BLaER1 treated with 17β-estradiol and CSF1 and Interleukin-3, amounts not matched to agents 10 nM and 100 nM (cell line): Measurements from ENCODE around the gene EXOSC2.

ENCODE experiments used
- H3K27ac ChIP-seq, 11 experiments: shearing (Covaris generic); formaldehyde crosslinking; 2 replicates each; pipeline ENCODE4 v1.8.1; 2022
- H3K27me3 ChIP-seq, 11 experiments: shearing (Covaris generic); formaldehyde crosslinking; 2 replicates each; pipeline ENCODE4 v1.8.1; 2022
- H3K36me3 ChIP-seq, 11 experiments: shearing (Covaris generic); formaldehyde crosslinking; 2 replicates each; pipeline ENCODE4 v1.8.1; 2022
- H3K4me1 ChIP-seq, 10 experiments: shearing (Covaris generic); formaldehyde crosslinking; 2 replicates each; pipeline ENCODE4 v1.8.1; 2022
- H3K4me2 ChIP-seq, 11 experiments: shearing (Covaris generic); formaldehyde crosslinking; 2 replicates each; pipeline ENCODE4 v1.8.1; 2022
- H3K4me3 ChIP-seq, 10 experiments: shearing (Covaris generic); formaldehyde crosslinking; 2 replicates each; pipeline ENCODE4 v1.8.1; 2022
- H3K9ac ChIP-seq, 11 experiments: shearing (Covaris generic); formaldehyde crosslinking; 2 replicates each; pipeline ENCODE4 v1.8.1; 2022
- H3K9me3 ChIP-seq, 11 experiments: shearing (Covaris generic); formaldehyde crosslinking; replicated peaks in 1 of 11; 2 replicates each; pipeline ENCODE4 v1.8.1; 2022
- H4K20me1 ChIP-seq, 11 experiments: shearing (Covaris generic); formaldehyde crosslinking; 2 replicates each; pipeline ENCODE4 v1.8.1; 2022
- Cebpa-rat ChIP-seq, 11 experiments: shearing (Covaris generic); IDR thresholded peaks; 2 replicates each; pipeline ENCODE4 v1.8.1; 2022

The EXOSC2 gene

DNA sequence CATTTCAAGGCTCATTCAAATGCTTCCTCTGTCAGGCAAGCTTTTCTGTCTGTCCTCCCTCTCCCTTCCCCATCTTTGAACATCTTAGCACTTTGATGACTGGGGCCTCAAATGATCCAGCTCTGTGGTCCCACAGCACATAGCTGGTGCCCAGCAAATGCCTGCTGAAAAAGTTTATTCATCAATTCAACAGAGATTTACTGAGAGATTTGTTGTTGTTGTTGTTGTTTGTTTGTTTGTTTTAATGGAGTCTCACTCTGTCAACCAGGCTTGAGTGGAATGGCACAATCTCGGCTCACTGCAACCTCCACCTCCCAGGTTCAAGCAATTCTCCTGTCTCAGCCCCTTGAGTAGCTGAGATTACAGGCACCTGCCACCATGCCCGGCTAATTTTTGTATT lies 6.0 kb upstream of the EXOSC2 start:
- no peak for TF ChIP-seq Cebpa-rat (IDR thresholded peaks at IDR 0.05)
- Histone ChIP-seq H3K9ac (no peak overlapping the region), H4K20me1 (no peaks in the 10 kb centered on the region), H3K9me3 (peaks cover 4 to 16% (median 14%) of the 10 kb centered on the region in 11 experiments; a peak in 20 of 22 replicates), H3K27me3 (no peaks in the 10 kb centered on the region), H3K4me1 (no peaks in the 10 kb centered on the region), H3K27ac (no peak overlapping the region), H3K4me3 (no peak overlapping the region), H3K4me2 (no peak overlapping the region), H3K36me3 (no peaks in the 10 kb centered on the region)

DNA sequence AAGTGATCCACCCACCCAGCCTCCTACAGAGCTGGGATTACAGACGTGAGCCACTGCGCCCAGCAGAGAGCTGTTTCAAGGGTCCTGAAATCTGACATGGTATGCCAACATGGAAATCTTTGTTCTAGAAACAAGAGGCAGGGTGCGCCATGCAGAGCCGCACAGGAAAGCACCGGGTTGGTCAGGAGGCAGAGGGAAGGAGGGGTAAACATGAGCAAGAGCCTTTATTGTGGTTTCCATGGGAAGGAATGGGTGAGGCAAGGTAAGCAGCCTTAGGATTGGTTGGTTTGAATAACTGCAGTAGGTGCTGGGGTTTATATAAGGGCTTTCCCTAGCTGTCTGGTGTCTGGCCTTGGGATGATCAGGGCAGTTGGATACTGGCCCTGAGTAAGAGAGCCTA lies 5.5 kb upstream of the EXOSC2 start:
- H3K9ac ChIP-seq: no peak overlapping the region
- H3K9me3 ChIP-seq: peaks cover 4 to 16% (median 14%) of the 10 kb centered on the region in 11 experiments; a peak in 20 of 22 replicates
- no peak overlapping the region for H3K4me2 ChIP-seq
- H3K27me3 ChIP-seq: no peaks in the 10 kb centered on the region
- no peaks in the 10 kb centered on the region for H4K20me1 ChIP-seq
- H3K4me1 ChIP-seq: peaks cover 0 to 3% (median 2%) of the 10 kb centered on the region in 10 experiments; a peak in 6 of 20 replicates
- H3K27ac ChIP-seq: no peak overlapping the region
- no peak overlapping the region for H3K4me3 ChIP-seq
- no peaks in the 10 kb centered on the region for H3K36me3 ChIP-seq
- no peak for TF ChIP-seq Cebpa-rat (IDR thresholded peaks at IDR 0.05)

DNA sequence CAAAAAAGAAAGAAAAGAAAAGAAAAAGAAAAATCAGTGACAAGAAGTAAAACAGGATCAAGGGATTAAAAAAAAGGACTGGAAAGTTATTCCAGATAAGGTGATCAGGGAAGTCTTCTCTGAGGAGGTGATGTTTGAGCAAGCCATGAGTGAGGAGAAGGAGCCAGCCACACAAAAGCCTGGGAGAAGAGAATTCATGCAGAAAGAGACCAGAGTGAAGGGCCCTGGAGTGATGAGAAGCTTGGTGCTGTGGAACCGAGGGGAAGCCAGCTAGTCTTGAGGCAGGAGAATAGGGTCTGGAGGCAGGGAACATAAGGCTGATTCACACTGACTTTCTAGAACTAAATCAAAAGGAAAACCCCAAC lies 4.0 kb upstream of the EXOSC2 start:
- no peak overlapping the region for H3K4me2 ChIP-seq
- TF ChIP-seq Cebpa-rat (IDR thresholded peaks at IDR 0.05): no peak
- no peak overlapping the region for H3K9ac ChIP-seq
- peaks cover 1 to 10% (median 5%) of the 10 kb centered on the region in 10 experiments; a peak in 18 of 20 replicates for H3K4me1 ChIP-seq
- H4K20me1 ChIP-seq: peaks cover 0 to 6% (median under 1%) of the 10 kb centered on the region in 11 experiments; a peak in 8 of 22 replicates
- no peak overlapping the region for H3K27ac ChIP-seq
- no peaks in the 10 kb centered on the region for H3K27me3 ChIP-seq
- peaks cover 4 to 16% (median 14%) of the 10 kb centered on the region in 11 experiments; a peak in 20 of 22 replicates for H3K9me3 ChIP-seq
- H3K36me3 ChIP-seq: no peaks in the 10 kb centered on the region
- H3K4me3 ChIP-seq: no peak overlapping the region

DNA sequence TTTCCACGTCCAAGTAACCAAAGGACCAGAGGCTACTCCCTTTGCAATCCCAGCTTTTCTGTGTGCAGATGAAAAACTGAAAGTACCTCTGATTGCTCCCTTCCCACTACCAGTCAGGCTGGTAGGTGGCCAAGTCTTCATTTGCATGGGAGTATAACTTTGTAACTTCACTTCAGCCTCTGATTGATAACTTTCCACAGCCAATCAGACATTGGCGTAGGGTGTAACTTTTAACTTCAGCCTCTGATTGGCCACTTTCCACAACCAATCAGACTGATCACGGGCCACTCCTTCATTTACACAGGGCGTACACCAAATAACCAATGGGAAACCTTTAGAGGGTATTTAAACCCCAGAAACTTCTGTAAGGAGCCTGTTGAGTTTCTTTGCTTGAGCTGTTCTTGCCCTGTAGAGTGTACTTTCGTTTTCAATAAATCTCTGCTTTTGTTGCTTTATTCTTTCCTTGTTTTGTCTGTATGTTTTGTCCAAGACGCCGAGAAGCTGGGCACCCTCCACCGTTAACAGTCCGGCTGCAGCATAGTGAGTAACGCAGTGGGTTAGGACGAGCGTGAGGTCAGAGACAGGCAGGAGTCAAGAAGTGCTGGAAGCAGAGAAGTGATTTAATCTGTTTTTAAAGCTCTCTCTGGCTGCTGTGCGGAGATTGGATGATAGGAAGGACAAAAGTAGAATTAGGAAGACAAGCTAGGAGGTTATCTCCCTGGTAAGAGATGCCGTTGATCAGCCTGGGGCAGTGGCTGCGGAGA lies 3.5 kb upstream of the EXOSC2 start:
- H3K9ac ChIP-seq: no peak overlapping the region; a peak in 1 of 22 replicates
- no peak for TF ChIP-seq Cebpa-rat (IDR thresholded peaks at IDR 0.05)
- peaks cover 2 to 12% (median 8%) of the 10 kb centered on the region in 11 experiments; a peak in 18 of 22 replicates for H3K9me3 ChIP-seq
- peaks cover 0 to 11% (median 6%) of the 10 kb centered on the region in 11 experiments; a peak in 14 of 22 replicates for H4K20me1 ChIP-seq
- peaks cover 7 to 15% (median 11%) of the 10 kb centered on the region in 10 experiments for H3K4me1 ChIP-seq
- H3K36me3 ChIP-seq: peaks cover 0 to 5% (median 3%) of the 10 kb centered on the region in 11 experiments; a peak in 11 of 22 replicates
- H3K27me3 ChIP-seq: no peaks in the 10 kb centered on the region
- H3K4me3 ChIP-seq: no peak overlapping the region
- no peak overlapping the region for H3K27ac ChIP-seq
- no peak overlapping the region for H3K4me2 ChIP-seq

DNA sequence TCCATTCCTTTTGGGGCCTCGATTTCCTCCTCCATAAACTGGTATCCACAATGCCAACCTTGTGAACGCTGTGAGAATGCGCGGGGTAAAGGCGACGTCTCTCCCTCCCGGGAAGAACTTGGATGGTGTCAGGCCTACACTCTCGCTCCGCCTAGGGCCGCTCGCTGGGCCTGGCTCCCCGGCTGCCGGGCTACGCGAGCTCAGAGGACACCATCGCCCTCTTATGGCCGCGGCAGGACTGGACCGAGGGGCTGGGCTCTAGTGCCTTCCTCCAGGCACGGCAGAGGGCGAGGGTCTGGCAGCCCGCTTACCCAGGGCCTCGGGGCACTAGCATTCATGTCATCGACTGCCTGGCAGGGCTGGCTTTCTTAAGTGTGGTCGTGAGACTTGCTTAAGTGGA lies 1.3 kb upstream of the EXOSC2 start:
- peaks cover 0 to 33% (median 28%) of the 10 kb centered on the region in 11 experiments; a peak in 17 of 22 replicates for H4K20me1 ChIP-seq
- peaks cover 0 to 7% (median 6%) of the 10 kb centered on the region in 11 experiments; a peak in 16 of 22 replicates for H3K9me3 ChIP-seq
- TF ChIP-seq Cebpa-rat (IDR thresholded peaks at IDR 0.05): no peak
- H3K4me2 ChIP-seq: no peak overlapping the region
- no peaks in the 10 kb centered on the region for H3K27me3 ChIP-seq
- H3K36me3 ChIP-seq: peaks cover 18 to 27% (median 25%) of the 10 kb centered on the region in 11 experiments
- H3K27ac ChIP-seq: no peak overlapping the region
- H3K4me1 ChIP-seq: peaks cover 18 to 32% (median 27%) of the 10 kb centered on the region in 10 experiments
- no peak overlapping the region for H3K4me3 ChIP-seq
- H3K9ac ChIP-seq: no peak overlapping the region

DNA sequence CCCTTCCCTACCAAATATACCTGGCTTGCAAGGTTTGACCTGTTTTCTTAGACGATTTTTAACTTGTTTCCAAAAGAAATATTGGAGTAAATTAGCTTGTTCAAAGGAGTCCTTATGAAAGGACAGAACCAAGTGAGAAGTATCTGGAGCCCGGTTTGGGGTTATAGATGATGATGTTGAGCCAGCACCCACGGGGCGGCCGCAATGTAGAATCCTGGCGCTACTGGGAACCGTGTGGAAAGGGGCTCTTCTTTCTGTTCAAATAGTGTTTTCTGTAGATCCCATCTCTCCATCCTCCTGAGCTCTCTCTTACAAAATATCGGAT lies 517 bp upstream of the EXOSC2 start:
- peak overlapping the region; percentile 63 to 91 (median 76) for H3K4me2 ChIP-seq
- peak overlapping the region; percentile 69 to 98 (median 87) for H3K4me3 ChIP-seq
- peaks cover 18 to 34% (median 30%) of the 10 kb centered on the region in 10 experiments for H3K4me1 ChIP-seq
- peaks cover 0 to 40% (median 36%) of the 10 kb centered on the region in 11 experiments; a peak in 17 of 22 replicates for H4K20me1 ChIP-seq
- peaks cover 25 to 34% (median 32%) of the 10 kb centered on the region in 11 experiments for H3K36me3 ChIP-seq
- peaks cover 0 to 7% (median 6%) of the 10 kb centered on the region in 11 experiments; a peak in 16 of 22 replicates for H3K9me3 ChIP-seq
- peak overlapping the region; percentile 40 to 95 (median 89); a peak in 21 of 22 replicates for H3K27ac ChIP-seq
- no peak for TF ChIP-seq Cebpa-rat (IDR thresholded peaks at IDR 0.05)
- H3K27me3 ChIP-seq: no peaks in the 10 kb centered on the region
- peak overlapping the region; percentile 58 to 96 (median 92); a peak in 21 of 22 replicates for H3K9ac ChIP-seq

DNA sequence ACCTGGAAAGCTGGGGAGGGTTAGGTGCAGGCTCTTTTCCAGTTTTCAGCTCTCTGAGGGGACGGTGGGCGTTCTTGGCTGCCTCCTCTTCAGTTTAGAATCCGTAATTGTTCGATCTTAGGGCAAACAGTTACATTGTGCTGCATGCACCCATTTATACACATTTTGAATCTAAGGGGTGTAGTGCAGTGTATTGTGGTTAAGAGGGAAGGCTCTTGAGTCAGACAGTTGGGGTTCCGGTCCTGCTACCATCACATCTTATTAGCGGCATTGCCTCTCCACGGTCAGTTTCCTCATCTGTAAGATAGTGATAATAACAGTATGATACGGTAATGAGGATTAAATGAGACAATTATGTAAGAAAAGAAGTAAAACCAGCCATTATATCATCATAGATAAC lies 625 bp downstream of the EXOSC2 start:
- Histone ChIP-seq H3K27ac (peak overlapping the region; percentile 47 to 95 (median 90); a peak in 21 of 22 replicates), H3K9ac (peak overlapping the region; percentile 84 to 96 (median 93)), H3K4me1 (peaks cover 25 to 46% (median 38%) of the 10 kb centered on the region in 10 experiments), H3K27me3 (no peaks in the 10 kb centered on the region), H3K36me3 (peaks cover 37 to 46% (median 43%) of the 10 kb centered on the region in 11 experiments), H4K20me1 (peaks cover 0 to 51% (median 47%) of the 10 kb centered on the region in 11 experiments; a peak in 21 of 22 replicates), H3K4me3 (peak overlapping the region; percentile 69 to 98 (median 87)), H3K9me3 (peaks cover 0 to 7% (median 6%) of the 10 kb centered on the region in 11 experiments; a peak in 16 of 22 replicates), H3K4me2 (peak overlapping the region; percentile 72 to 96 (median 91))
- TF ChIP-seq Cebpa-rat (IDR thresholded peaks at IDR 0.05): no peak

DNA sequence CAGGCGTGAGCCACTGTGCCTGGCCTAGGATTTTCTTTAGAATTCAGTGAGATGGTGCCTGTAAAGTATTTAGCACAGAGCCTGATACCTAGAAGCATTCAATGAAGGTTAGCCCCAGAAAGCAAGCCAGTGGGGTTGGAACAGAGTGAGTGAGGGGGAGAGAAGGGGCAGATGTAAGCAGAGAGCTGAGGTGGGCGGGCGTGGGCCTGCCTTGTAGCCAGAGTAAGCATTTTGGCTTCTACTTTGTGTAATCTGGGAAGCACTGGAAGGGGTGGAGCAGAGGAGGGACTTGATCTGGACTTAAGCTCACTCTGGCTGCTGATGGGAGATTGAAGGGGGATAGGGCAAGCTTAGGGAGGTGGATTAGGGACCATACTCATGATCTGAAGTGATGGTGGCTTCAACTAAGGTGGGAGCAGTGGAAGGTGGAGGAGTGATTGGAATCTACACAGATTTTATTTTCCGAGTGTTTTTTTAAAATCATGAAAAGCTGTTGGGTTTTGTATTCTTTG lies 2.6 kb downstream of the EXOSC2 start:
- H4K20me1 ChIP-seq: peaks cover under 1 to 69% (median 62%) of the 10 kb centered on the region in 11 experiments; a peak in 21 of 22 replicates
- H3K4me1 ChIP-seq: peaks cover 25 to 51% (median 38%) of the 10 kb centered on the region in 10 experiments
- TF ChIP-seq Cebpa-rat (IDR thresholded peaks at IDR 0.05): no peak

DNA sequence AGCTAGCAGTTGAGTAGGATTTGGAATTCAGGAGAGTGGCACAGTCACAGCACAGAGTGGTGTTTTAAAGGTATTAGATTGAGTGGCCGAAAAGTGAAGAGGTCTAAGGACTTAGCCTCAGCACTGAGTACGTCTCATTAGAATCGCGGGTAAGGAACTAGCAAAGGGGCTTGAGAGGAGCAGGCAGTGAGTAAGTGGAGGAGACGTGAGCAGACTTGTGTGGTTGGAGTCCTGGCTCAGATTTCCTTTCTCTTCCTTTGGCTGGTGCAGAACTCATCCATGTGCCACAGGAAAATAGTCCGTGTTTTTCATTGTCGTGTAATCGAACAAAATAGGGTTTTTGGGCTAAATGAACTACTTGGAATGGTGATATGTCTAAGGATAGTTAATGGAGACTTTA lies 3.4 kb downstream of the EXOSC2 start:
- Histone ChIP-seq H3K27me3 (no peaks in the 10 kb centered on the region), H4K20me1 (peaks cover 4 to 77% (median 70%) of the 10 kb centered on the region in 11 experiments; a peak in 21 of 22 replicates), H3K9ac (0 out of 22 replicates have a peak overlapping the region, but pooled peaks of 2 of the 11 experiments have one; percentile 3 to 9), H3K9me3 (peaks cover 0 to 6% (median 6%) of the 10 kb centered on the region in 11 experiments; a peak in 16 of 22 replicates), H3K36me3 (peaks cover 57 to 74% (median 70%) of the 10 kb centered on the region in 11 experiments), H3K4me1 (peaks cover 25 to 51% (median 38%) of the 10 kb centered on the region in 10 experiments), H3K4me3 (no peak overlapping the region), H3K27ac (no peak overlapping the region), H3K4me2 (peak overlapping the region in 3 of 11 experiments; percentile 5 to 72 (median 15); a peak in 2 of 22 replicates)
- TF ChIP-seq Cebpa-rat (IDR thresholded peaks at IDR 0.05): no peak

More for the DNA sequence above, 2.6 kb downstream of the EXOSC2 start:
- H3K4me2 ChIP-seq: peak overlapping the region in 9 of 11 experiments; percentile 2 to 91 (median 39); a peak in 11 of 22 replicates
- peak overlapping the region in 7 of 11 experiments; percentile 1 to 93 (median 25); a peak in 7 of 22 replicates for H3K9ac ChIP-seq
- H3K36me3 ChIP-seq: peaks cover 50 to 66% (median 62%) of the 10 kb centered on the region in 11 experiments
- no peaks in the 10 kb centered on the region for H3K27me3 ChIP-seq
- H3K27ac ChIP-seq: no peak overlapping the region
- H3K4me3 ChIP-seq: no peak overlapping the region
- H3K9me3 ChIP-seq: peaks cover 0 to 7% (median 6%) of the 10 kb centered on the region in 11 experiments; a peak in 16 of 22 replicates
